GM19099 (cell line): ENCODE measurements around the gene OR6B3.

ENCODE experiments used
- POLR2A ChIP-seq: IDR thresholded peaks from 3 replicates; pipeline ENCODE4 v1.6.1; 2011; ENCODE audit warnings: low read depth; ENCODE audit not compliant: insufficient read length; ENCODE audit errors: extremely low read depth

The OR6B3 gene

GRCh38 chr2:240052524-240052923 is 797 bp downstream of the OR6B3 start:
- no peak for TF ChIP-seq POLR2A

GRCh38 chr2:240051697-240052096 is 1.6 kb downstream of the OR6B3 start:
- TF ChIP-seq POLR2A: no peak

- TF ChIP-seq POLR2A: no peak
These were observed 3.0 kb downstream of the OR6B3 start for GRCh38 chr2:240050278-240050677.

GRCh38 chr2:240048237-240048636 is 5.1 kb downstream of the OR6B3 start:
- no peak for TF ChIP-seq POLR2A

- TF ChIP-seq POLR2A: no peak
These were observed 8.2 kb downstream of the OR6B3 start for GRCh38 chr2:240045098-240045497.

GRCh38 chr2:240043279-240043989 is 9.9 kb downstream of the OR6B3 start:
- TF ChIP-seq POLR2A: no peak

GRCh38 chr2:240042740-240043139 is 10.6 kb downstream of the OR6B3 start:
- TF ChIP-seq POLR2A: no peak

- TF ChIP-seq POLR2A: no peak
These were observed 12.0 kb downstream of the OR6B3 start for GRCh38 chr2:240041363-240041762.

- no peak for TF ChIP-seq POLR2A
These were observed 16.0 kb downstream of the OR6B3 start for GRCh38 chr2:240037358-240037757.

- no peak for TF ChIP-seq POLR2A
These were observed 20.0 kb downstream of the OR6B3 start for GRCh38 chr2:240033330-240033678.

GRCh38 chr2:240032406-240033329 is 20.7 kb downstream of the OR6B3 start:
- TF ChIP-seq POLR2A: no peak

- no peak for TF ChIP-seq POLR2A
These were observed 22.8 kb downstream of the OR6B3 start, which contains the start of gene OR6B2 for GRCh38 chr2:240030379-240031094. Gene OR6B2 (minus strand): TSS chr2:240030429. CDS start chr2:240030429, 0 bp downstream.

GRCh38 chr2:240024766-240025165 is 28.6 kb downstream of the OR6B3 start:
- no peak for TF ChIP-seq POLR2A

GRCh38 chr2:240023792-240024191 is 29.5 kb downstream of the OR6B3 start:
- no peak for TF ChIP-seq POLR2A

- no peak for TF ChIP-seq POLR2A
These were observed 31.7 kb downstream of the OR6B3 start for GRCh38 chr2:240021488-240022104.
